ENCODE measurements around the gene FYN. TPM values are rescaled to one million over a fixed set of nuclear protein-coding genes. Genes with fewer than 3 reads are reported as not detected.
A peak's percentile ranks its signal among the peaks of the same experiment; 100 is the strongest.
"Not testable (repeated sequence)": the region's sequence is repeated elsewhere in the genome, so short reads cannot be mapped to it uniquely, and the experiment has no call there.

Gene FYN
- total and polyA plus RNA-seq, 4 experiments from 2014 or later, result 338 to 713 (median 564) TPM

GRCh38 chr6:111894272-111894671 is 21.0 kb upstream of the FYN start:
- no peak overlapping the region for H3K4me3 Mint-ChIP-seq
- Histone ChIP-seq H3K4me1 (ENCODE audit: insufficient read depth, low read length) (no peaks in the 10 kb centered on the region), H3K4me3 (ENCODE audit: low read length in 2 of 2) (no peak overlapping the region), H3K9me3 (ENCODE audit: control insufficient read depth in 1 of 2, low read length in 2 of 2) (no peaks in the 10 kb centered on the region), H3K27ac (ENCODE audit: low read depth, low read length) (no peak overlapping the region), H3K27me3 (ENCODE audit: insufficient read depth, low read length) (no peaks in the 10 kb centered on the region), H3K36me3 (ENCODE audit: insufficient read depth, low read length) (no peaks in the 10 kb centered on the region)
- no peaks in the 10 kb centered on the region for H3K9me3 Mint-ChIP-seq
- H3K27me3 Mint-ChIP-seq, result no peaks in the 10 kb centered on the region
- intact Hi-C loops (cut with micrococcal nuclease), result no loop called here
- ChIA-PET CTCF (ENCODE audit: partially characterized antibody) (no interaction called here), POLR2A (ENCODE audit: partially characterized antibody) (no interaction called here)
- no peak overlapping the region for H3K27ac Mint-ChIP-seq
- H3K4me1 Mint-ChIP-seq, result no peaks in the 10 kb centered on the region
- no peak for DNase-seq
- no peaks in the 10 kb centered on the region for H3K36me3 Mint-ChIP-seq

GRCh38 chr6:111892431-111892830 is 19.2 kb upstream of the FYN start:
- Histone ChIP-seq H3K36me3 (ENCODE audit: insufficient read depth, low read length) (no peaks in the 10 kb centered on the region), H3K4me1 (ENCODE audit: insufficient read depth, low read length) (no peaks in the 10 kb centered on the region), H3K4me3 (ENCODE audit: low read length in 2 of 2) (no peak overlapping the region), H3K9me3 (ENCODE audit: control insufficient read depth in 1 of 2, low read length in 2 of 2) (no peaks in the 10 kb centered on the region), H3K27ac (ENCODE audit: low read depth, low read length) (no peak overlapping the region), H3K27me3 (ENCODE audit: insufficient read depth, low read length) (no peaks in the 10 kb centered on the region)
- POLR2A ChIA-PET (ENCODE audit: partially characterized antibody), result no interaction called here
- Mint-ChIP-seq H3K27me3 (peaks cover 0 to 2% of the 10 kb centered on the region in 2 donors), H3K4me3 (no peak overlapping the region), H3K27ac (peak overlapping the region in 1 of 7 donors; percentile 76), H3K36me3 (no peaks in the 10 kb centered on the region), H3K9me3 (no peaks in the 10 kb centered on the region), H3K4me1 (no peaks in the 10 kb centered on the region)
- CTCF ChIA-PET (ENCODE audit: partially characterized antibody), result no interaction called here
- intact Hi-C loops (cut with micrococcal nuclease), result no loop called here
- DNase-seq, result no peak

DNA sequence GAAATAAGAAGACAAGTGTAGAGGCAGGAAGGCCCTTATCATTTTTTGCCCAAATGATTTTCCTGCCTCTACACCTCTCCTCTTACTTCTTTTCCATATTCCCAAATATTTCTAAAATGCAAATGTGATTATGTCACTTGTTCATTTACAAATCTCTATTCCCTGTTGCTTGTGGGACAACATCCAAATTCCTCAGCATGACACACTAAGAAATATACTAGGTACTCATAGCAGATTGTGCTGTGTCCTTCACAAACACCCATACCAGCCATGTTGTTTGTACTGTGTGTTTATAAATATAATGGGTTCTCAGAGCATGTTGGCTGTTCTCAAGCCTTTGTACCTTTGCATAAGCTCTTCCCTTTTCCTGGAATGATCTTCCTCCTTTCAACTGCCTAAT is 17.7 kb upstream of the FYN start:
- POLR2A ChIA-PET (ENCODE audit: partially characterized antibody), result no interaction called here
- no peak overlapping the region for H3K27ac ChIP-seq (ENCODE audit: low read depth, low read length)
- no peaks in the 10 kb centered on the region for H3K9me3 ChIP-seq (ENCODE audit: control insufficient read depth in 1 of 2, low read length in 2 of 2)
- no peak overlapping the region for H3K4me3 Mint-ChIP-seq
- peaks cover 0 to 2% of the 10 kb centered on the region in 2 donors for H3K27me3 Mint-ChIP-seq
- peak overlapping the region in 1 of 7 donors; percentile 21 for H3K27ac Mint-ChIP-seq
- no peaks in the 10 kb centered on the region for H3K4me1 ChIP-seq (ENCODE audit: insufficient read depth, low read length)
- CTCF ChIA-PET (ENCODE audit: partially characterized antibody), result no interaction called here
- intact Hi-C loops (cut with micrococcal nuclease), result no loop called here
- no peak overlapping the region for H3K4me3 ChIP-seq (ENCODE audit: low read length in 2 of 2)
- no peak for DNase-seq
- H3K4me1 Mint-ChIP-seq, result no peaks in the 10 kb centered on the region
- H3K36me3 Mint-ChIP-seq, result no peaks in the 10 kb centered on the region
- H3K27me3 ChIP-seq (ENCODE audit: insufficient read depth, low read length), result no peaks in the 10 kb centered on the region
- no peaks in the 10 kb centered on the region for H3K36me3 ChIP-seq (ENCODE audit: insufficient read depth, low read length)
- no peaks in the 10 kb centered on the region for H3K9me3 Mint-ChIP-seq

DNA sequence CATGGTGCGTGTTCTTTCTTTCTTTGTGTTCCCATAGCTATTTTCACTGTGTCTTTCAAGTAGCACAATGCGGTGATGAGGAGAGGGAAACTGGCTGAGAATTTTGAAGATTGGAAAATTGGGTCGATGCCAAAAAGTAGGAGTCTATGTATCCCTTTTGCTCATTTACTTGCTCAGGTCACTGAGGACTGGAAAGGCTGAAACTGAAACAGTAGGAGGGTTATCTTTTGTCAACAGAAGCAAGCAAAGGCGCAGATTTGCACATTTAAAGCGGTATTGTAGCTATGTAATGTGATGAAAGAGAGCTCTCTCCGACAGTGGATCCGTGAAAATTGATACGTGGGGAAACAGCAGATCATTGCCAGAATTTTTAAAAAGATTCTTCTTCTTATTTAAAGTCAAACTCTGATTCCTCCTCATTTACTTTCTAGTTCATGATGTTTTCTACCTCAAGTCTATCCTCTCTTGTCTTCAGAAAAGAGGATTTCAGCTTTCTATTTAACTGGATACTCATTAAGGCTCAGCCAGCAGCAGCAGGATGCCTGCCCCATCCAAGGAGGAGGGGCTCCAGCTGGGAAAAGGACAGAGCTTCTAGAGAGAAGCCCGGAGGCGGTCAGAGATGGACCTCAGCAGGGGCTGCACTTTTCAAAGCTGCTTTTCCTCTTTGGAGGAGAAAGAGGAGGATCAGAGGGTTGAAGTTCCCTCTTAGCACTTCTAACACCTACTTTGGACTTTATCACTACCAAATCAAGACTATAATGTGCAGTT is 15.9 kb upstream of the FYN start:
- H3K36me3 ChIP-seq (ENCODE audit: insufficient read depth, low read length), result no peaks in the 10 kb centered on the region
- Mint-ChIP-seq H3K4me3 (peak overlapping the region in 1 of 8 donors; percentile 6), H3K4me1 (no peaks in the 10 kb centered on the region), H3K27ac (peak overlapping the region in 1 of 7 donors; percentile 4), H3K36me3 (no peaks in the 10 kb centered on the region), H3K9me3 (peaks cover 0 to 4% (median 0%) of the 10 kb centered on the region in 8 donors), H3K27me3 (peaks cover 0 to 2% of the 10 kb centered on the region in 2 donors)
- ChIA-PET CTCF (ENCODE audit: partially characterized antibody) (no interaction called here), POLR2A (ENCODE audit: partially characterized antibody) (no interaction called here)
- DNase-seq, result no peak
- H3K4me3 ChIP-seq (ENCODE audit: low read length in 2 of 2), result no peak overlapping the region
- no peaks in the 10 kb centered on the region for H3K27me3 ChIP-seq (ENCODE audit: insufficient read depth, low read length)
- no peak overlapping the region for H3K27ac ChIP-seq (ENCODE audit: low read depth, low read length)
- intact Hi-C loops (cut with micrococcal nuclease), result no loop called here
- H3K9me3 ChIP-seq (ENCODE audit: control insufficient read depth in 1 of 2, low read length in 2 of 2), result no peaks in the 10 kb centered on the region
- no peaks in the 10 kb centered on the region for H3K4me1 ChIP-seq (ENCODE audit: insufficient read depth, low read length)

- H3K27me3 Mint-ChIP-seq; H3K36me3 Mint-ChIP-seq; H3K4me3 Mint-ChIP-seq; H3K4me3 ChIP-seq (ENCODE audit: low read length in 2 of 2); H3K4me1 ChIP-seq (ENCODE audit: insufficient read depth, low read length); H3K27ac Mint-ChIP-seq; H3K27ac ChIP-seq (ENCODE audit: low read depth, low read length); POLR2A ChIA-PET (ENCODE audit: partially characterized antibody); H3K4me1 Mint-ChIP-seq; H3K9me3 ChIP-seq (ENCODE audit: control insufficient read depth in 1 of 2, low read length in 2 of 2); H3K27me3 ChIP-seq (ENCODE audit: insufficient read depth, low read length); DNase-seq; H3K36me3 ChIP-seq (ENCODE audit: insufficient read depth, low read length); intact Hi-C loops (cut with micrococcal nuclease); H3K9me3 Mint-ChIP-seq: not testable (repeated sequence)
- CTCF ChIA-PET (ENCODE audit: partially characterized antibody), result interaction anchor here (1.4 kb wide), 1 partner anchor 39 kb away, joined by 4 read pairs; no protein-coding TSS in a partner anchor
Measured at GRCh38 chr6:111886793-111887192, 13.5 kb upstream of the FYN start.

- CTCF ChIA-PET (ENCODE audit: partially characterized antibody), result no interaction called here
- POLR2A ChIA-PET (ENCODE audit: partially characterized antibody), result no interaction called here
- H3K4me1 Mint-ChIP-seq, result peaks cover 0 to 3% (median 0%) of the 10 kb centered on the region in 4 donors
- peaks cover 0 to 5% (median 2%) of the 10 kb centered on the region in 8 donors for H3K9me3 Mint-ChIP-seq
- DNase-seq, result no peak
- H3K9me3 ChIP-seq (ENCODE audit: control insufficient read depth in 1 of 2, low read length in 2 of 2), result no peaks in the 10 kb centered on the region
- H3K27ac Mint-ChIP-seq, result peak overlapping the region in 1 of 7 donors; percentile 58
- intact Hi-C loops (cut with micrococcal nuclease), result no loop called here
- H3K27me3 ChIP-seq (ENCODE audit: insufficient read depth, low read length), result no peaks in the 10 kb centered on the region
- no peaks in the 10 kb centered on the region for H3K36me3 ChIP-seq (ENCODE audit: insufficient read depth, low read length)
- H3K36me3 Mint-ChIP-seq, result peaks cover 0 to under 1% of the 10 kb centered on the region in 2 donors
- no peak overlapping the region for H3K4me3 ChIP-seq (ENCODE audit: low read length in 2 of 2)
- H3K4me1 ChIP-seq (ENCODE audit: insufficient read depth, low read length), result no peaks in the 10 kb centered on the region
- no peak overlapping the region for H3K4me3 Mint-ChIP-seq
- H3K27me3 Mint-ChIP-seq, result peaks cover 0 to 2% of the 10 kb centered on the region in 2 donors
- H3K27ac ChIP-seq (ENCODE audit: low read depth, low read length), result no peak overlapping the region
Measured at GRCh38 chr6:111885373-111886027, 12.2 kb upstream of the FYN start.

GRCh38 chr6:111884068-111884467 is 10.8 kb upstream of the FYN start:
- POLR2A ChIA-PET (ENCODE audit: partially characterized antibody), result no interaction called here

More at GRCh38 chr6:111884068-111884467, 10.8 kb upstream of the FYN start:
- Mint-ChIP-seq H3K27me3 (peaks cover 0 to 2% of the 10 kb centered on the region in 2 donors), H3K9me3 (peaks cover 0 to 6% (median 2%) of the 10 kb centered on the region in 8 donors), H3K27ac (no peak overlapping the region), H3K4me1 (peaks cover 0 to 3% (median 0%) of the 10 kb centered on the region in 4 donors), H3K4me3 (no peak overlapping the region), H3K36me3 (peaks cover 0 to 6% of the 10 kb centered on the region in 2 donors)
- intact Hi-C loops (cut with micrococcal nuclease), result no loop called here
- Histone ChIP-seq H3K27ac (ENCODE audit: low read depth, low read length) (no peak overlapping the region), H3K9me3 (ENCODE audit: control insufficient read depth in 1 of 2, low read length in 2 of 2) (no peaks in the 10 kb centered on the region), H3K4me3 (ENCODE audit: low read length in 2 of 2) (no peak overlapping the region), H3K27me3 (ENCODE audit: insufficient read depth, low read length) (no peaks in the 10 kb centered on the region), H3K4me1 (ENCODE audit: insufficient read depth, low read length) (no peaks in the 10 kb centered on the region), H3K36me3 (ENCODE audit: insufficient read depth, low read length) (no peaks in the 10 kb centered on the region)
- no peak for DNase-seq
- CTCF ChIA-PET (ENCODE audit: partially characterized antibody), result no interaction called here
